MM.1S (cell line): ENCODE data around the gene IKZF4.

ENCODE experiments used
- DNase-seq: peaks from one replicate; pipeline ENCODE4 v3.0.0-alpha.2; 2015
- H2AFZ ChIP-seq: fragments of 300-600 bp; sonication (generic); 2 replicates; pipeline ENCODE4 v1.6.0; 2016; ENCODE audit warnings: antibody characterized with exemption, low read length
- H3F3A ChIP-seq: fragments of 300-600 bp; sonication (generic); 2 replicates; pipeline ENCODE4 v1.6.1; 2016; ENCODE audit warnings: mild to moderate bottlenecking, antibody characterized with exemption, low read length, moderate library complexity, mixed read lengths; ENCODE audit not compliant: insufficient read depth
- H3K27ac ChIP-seq: fragments of 300-600 bp; sonication (generic); 2 replicates; pipeline ENCODE4 v1.5.1; 2016; ENCODE audit warnings: mild to moderate bottlenecking, low read length
- H3K27me3 ChIP-seq: fragments of 300-600 bp; sonication (generic); replicated peaks from 2 replicates; pipeline ENCODE4 v1.6.0; 2016; ENCODE audit warnings: low read length; ENCODE audit not compliant: insufficient read depth
- H3K36me3 ChIP-seq: fragments of 300-600 bp; sonication (generic); replicated peaks from 2 replicates; pipeline ENCODE4 v1.6.1; 2016; ENCODE audit warnings: mild to moderate bottlenecking, low read length, mixed read lengths; ENCODE audit not compliant: insufficient read depth
- H3K4me1 ChIP-seq: fragments of 300-600 bp; sonication (generic); 2 replicates; pipeline ENCODE4 v1.6.1; 2016; ENCODE audit warnings: low read length, mixed read lengths
- H3K4me2 ChIP-seq: fragments of 300-600 bp; sonication (generic); 2 replicates; pipeline ENCODE4 v1.6.0; 2016; ENCODE audit warnings: low read depth, low read length
- H3K4me3 ChIP-seq: fragments of 300-600 bp; sonication (generic); 2 replicates; pipeline ENCODE4 v1.5.1; 2016; ENCODE audit warnings: low read length, mixed read lengths
- H3K79me2 ChIP-seq: fragments of 300-600 bp; sonication (generic); 2 replicates; pipeline ENCODE4 v1.6.1; 2016; ENCODE audit warnings: mixed run types, low read length, mixed read lengths
- H3K9ac ChIP-seq: fragments of 300-600 bp; sonication (generic); 2 replicates; pipeline ENCODE4 v1.6.1; 2016; ENCODE audit warnings: low read length, mixed read lengths
- H3K9me2 ChIP-seq: fragments of 300-600 bp; sonication (generic); replicated peaks from 2 replicates; pipeline ENCODE4 v1.6.1; 2016; ENCODE audit warnings: mild to moderate bottlenecking, low read length, mixed read lengths; ENCODE audit not compliant: insufficient read depth
- H3K9me3 ChIP-seq: fragments of 300-600 bp; sonication (generic); replicated peaks from 2 replicates; pipeline ENCODE4 v1.6.1; 2016; ENCODE audit warnings: mild to moderate bottlenecking, low read length, mixed read lengths; ENCODE audit not compliant: insufficient read depth
- H4K20me1 ChIP-seq: fragments of 300-600 bp; sonication (generic); 2 replicates; pipeline ENCODE4 v1.6.1; 2016; ENCODE audit warnings: mild to moderate bottlenecking, low read length, moderate library complexity, mixed read lengths; ENCODE audit not compliant: insufficient read depth
- EZH2 ChIP-seq: fragments of 300-600 bp; sonication (generic); optimal IDR thresholded peaks from 2 replicates; pipeline ENCODE3; 2017; ENCODE audit warnings: low read depth, mild to moderate bottlenecking, antibody characterized with exemption, low read length, mixed read lengths
- EZH2phosphoT487 ChIP-seq: fragments of 300-600 bp; sonication (generic); IDR thresholded peaks from 2 replicates; pipeline ENCODE4 v1.6.1; 2018; ENCODE audit warnings: antibody characterized with exemption, low read length
- TF ChIP-seq, protein P1 (sequence below): fragments of 300-600 bp; sonication (generic); IDR thresholded peaks from 2 replicates; pipeline ENCODE4 v1.5.1; 2016; ENCODE audit warnings: antibody characterized with exemption, low read length, mixed read lengths

The IKZF4 gene

DNA sequence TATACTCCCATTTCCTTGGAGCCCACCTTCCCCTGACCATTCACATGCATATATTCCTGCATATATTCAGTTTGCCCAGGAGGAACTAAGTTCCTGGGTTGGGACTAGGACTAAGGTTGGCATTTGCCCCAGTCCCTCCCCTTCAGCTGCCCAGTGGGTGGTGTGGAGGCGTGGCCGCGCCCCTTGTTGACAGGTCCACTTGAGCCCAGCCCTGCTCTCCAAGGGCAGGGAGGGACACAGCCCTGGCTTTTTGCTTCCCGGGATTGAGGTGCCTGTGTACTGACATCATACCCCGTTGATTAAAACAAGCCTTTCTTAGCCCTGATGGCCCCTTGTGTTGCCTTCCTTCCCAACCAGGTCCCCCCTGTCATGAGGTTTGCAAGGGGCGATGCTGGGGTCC lies 66.4 kb downstream of the IKZF4 start:
- no peaks in the 10 kb centered on the region for H3K9me2 ChIP-seq
- H3K79me2 ChIP-seq: no peaks in the 10 kb centered on the region
- no peak overlapping the region for H3K9ac ChIP-seq
- TF ChIP-seq, protein P1, sequence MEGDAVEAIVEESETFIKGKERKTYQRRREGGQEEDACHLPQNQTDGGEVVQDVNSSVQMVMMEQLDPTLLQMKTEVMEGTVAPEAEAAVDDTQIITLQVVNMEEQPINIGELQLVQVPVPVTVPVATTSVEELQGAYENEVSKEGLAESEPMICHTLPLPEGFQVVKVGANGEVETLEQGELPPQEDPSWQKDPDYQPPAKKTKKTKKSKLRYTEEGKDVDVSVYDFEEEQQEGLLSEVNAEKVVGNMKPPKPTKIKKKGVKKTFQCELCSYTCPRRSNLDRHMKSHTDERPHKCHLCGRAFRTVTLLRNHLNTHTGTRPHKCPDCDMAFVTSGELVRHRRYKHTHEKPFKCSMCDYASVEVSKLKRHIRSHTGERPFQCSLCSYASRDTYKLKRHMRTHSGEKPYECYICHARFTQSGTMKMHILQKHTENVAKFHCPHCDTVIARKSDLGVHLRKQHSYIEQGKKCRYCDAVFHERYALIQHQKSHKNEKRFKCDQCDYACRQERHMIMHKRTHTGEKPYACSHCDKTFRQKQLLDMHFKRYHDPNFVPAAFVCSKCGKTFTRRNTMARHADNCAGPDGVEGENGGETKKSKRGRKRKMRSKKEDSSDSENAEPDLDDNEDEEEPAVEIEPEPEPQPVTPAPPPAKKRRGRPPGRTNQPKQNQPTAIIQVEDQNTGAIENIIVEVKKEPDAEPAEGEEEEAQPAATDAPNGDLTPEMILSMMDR: no peak
- TF ChIP-seq EZH2 (no peak), EZH2phosphoT487 (no peak)
- DNase-seq: no peak
- no peaks in the 10 kb centered on the region for H3K36me3 ChIP-seq
- H4K20me1 ChIP-seq: no peaks in the 10 kb centered on the region
- no peak overlapping the region for H3K4me2 ChIP-seq
- no peak overlapping the region for H3K4me3 ChIP-seq
- peaks cover 10% of the 10 kb centered on the region; the same call in 1 of the 2 replicates for H3K27me3 ChIP-seq
- H3F3A ChIP-seq: no peaks in the 10 kb centered on the region
- no peak overlapping the region for H3K27ac ChIP-seq
- H3K4me1 ChIP-seq: no peaks in the 10 kb centered on the region
- no peak overlapping the region for H2AFZ ChIP-seq
- no peaks in the 10 kb centered on the region for H3K9me3 ChIP-seq
